ENCODE data around the gene TUSC1. TPM values are rescaled to one million over a fixed set of nuclear protein-coding genes. Genes with fewer than 3 reads are reported as not detected.

The TUSC1 gene
- total and polyA plus RNA-seq, 3 experiments from 2014 or later, result not detected

DNA sequence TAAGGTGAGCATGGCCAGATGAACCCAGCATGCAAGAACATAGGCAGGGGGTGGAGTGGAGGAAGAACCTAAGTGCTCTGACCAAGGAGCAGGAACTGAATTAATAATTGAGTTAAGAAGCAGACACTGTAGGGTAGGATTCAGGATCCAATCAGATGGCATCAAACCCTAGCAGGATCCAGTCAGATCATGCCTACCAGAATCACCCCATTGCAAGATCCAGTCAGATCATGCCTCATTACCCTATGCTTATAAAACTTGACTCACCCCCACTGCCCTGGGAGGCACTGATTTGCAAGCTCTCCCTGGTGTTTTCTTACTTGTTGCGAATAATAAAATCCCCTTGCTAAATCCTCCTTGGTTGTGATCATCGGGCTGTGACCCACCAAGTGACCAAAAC is 19.7 kb downstream of the TUSC1 start:
- H3K27me3 ChIP-seq (ENCODE audit: insufficient read depth, low read length, poor library complexity, severe bottlenecking), result no peaks in the 10 kb centered on the region
- no peak overlapping the region for H3K27ac ChIP-seq (ENCODE audit: low read depth, low read length)
- H3K36me3 ChIP-seq (ENCODE audit: insufficient read depth, low read length), result no peaks in the 10 kb centered on the region
- Mint-ChIP-seq H3K4me1 (no peaks in the 10 kb centered on the region), H3K27me3 (no peaks in the 10 kb centered on the region), H3K9me3 (peaks cover 2 to 28% (median 11%) of the 10 kb centered on the region in 5 donors), H3K36me3 (peaks cover 0 to 3% (median 0%) of the 10 kb centered on the region in 3 donors), H3K27ac (no peak overlapping the region), H3K4me3 (no peak overlapping the region)
- no peak for DNase-seq
- no peak overlapping the region for H3K4me3 ChIP-seq (ENCODE audit: low read length)
- ChIA-PET CTCF (no interaction called here), POLR2A (no interaction called here)
- H3K9me3 ChIP-seq (ENCODE audit: low read length), result no peaks in the 10 kb centered on the region
- H3K4me1 ChIP-seq (ENCODE audit: insufficient read depth, low read length), result no peaks in the 10 kb centered on the region

GRCh38 chr9:25654417-25654816 is 23.8 kb downstream of the TUSC1 start:
- CTCF ChIA-PET, result no interaction called here
- no peak for DNase-seq
- peaks cover 3 to 23% (median 5%) of the 10 kb centered on the region in 5 donors for H3K9me3 Mint-ChIP-seq
- no peaks in the 10 kb centered on the region for H3K36me3 Mint-ChIP-seq
- no peaks in the 10 kb centered on the region for H3K9me3 ChIP-seq (ENCODE audit: low read length)
- no peaks in the 10 kb centered on the region for H3K27me3 Mint-ChIP-seq
- no peaks in the 10 kb centered on the region for H3K4me1 ChIP-seq (ENCODE audit: insufficient read depth, low read length)
- H3K36me3 ChIP-seq (ENCODE audit: insufficient read depth, low read length), result no peaks in the 10 kb centered on the region
- no peaks in the 10 kb centered on the region for H3K27me3 ChIP-seq (ENCODE audit: insufficient read depth, low read length, poor library complexity, severe bottlenecking)
- no peaks in the 10 kb centered on the region for H3K4me1 Mint-ChIP-seq
- H3K27ac Mint-ChIP-seq, result no peak overlapping the region
- no peak overlapping the region for H3K4me3 ChIP-seq (ENCODE audit: low read length)
- no peak overlapping the region for H3K27ac ChIP-seq (ENCODE audit: low read depth, low read length)
- POLR2A ChIA-PET, result no interaction called here
- H3K4me3 Mint-ChIP-seq, result no peak overlapping the region

DNA sequence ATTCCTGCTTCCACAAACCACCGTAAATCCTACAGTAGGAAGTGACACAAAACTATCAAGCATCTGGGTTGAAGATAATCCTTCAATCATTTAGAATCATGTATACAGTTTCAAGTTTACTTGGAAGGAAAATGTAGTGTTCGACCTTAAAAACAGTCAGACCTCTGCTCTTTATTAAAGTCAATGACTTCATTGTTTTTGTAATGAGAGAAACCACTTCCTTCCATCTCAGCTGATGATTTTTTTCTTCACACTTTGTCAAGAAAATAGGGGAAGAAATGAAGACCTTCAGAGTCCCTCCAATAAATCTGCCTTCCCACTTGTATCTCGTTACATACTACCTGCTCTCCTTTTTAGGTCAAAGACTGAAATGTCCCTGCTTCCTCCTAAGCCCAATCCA is 30.1 kb downstream of the TUSC1 start:
- H3K4me3 Mint-ChIP-seq, result no peak overlapping the region
- POLR2A ChIA-PET, result no interaction called here
- CTCF ChIA-PET, result no interaction called here

DNA sequence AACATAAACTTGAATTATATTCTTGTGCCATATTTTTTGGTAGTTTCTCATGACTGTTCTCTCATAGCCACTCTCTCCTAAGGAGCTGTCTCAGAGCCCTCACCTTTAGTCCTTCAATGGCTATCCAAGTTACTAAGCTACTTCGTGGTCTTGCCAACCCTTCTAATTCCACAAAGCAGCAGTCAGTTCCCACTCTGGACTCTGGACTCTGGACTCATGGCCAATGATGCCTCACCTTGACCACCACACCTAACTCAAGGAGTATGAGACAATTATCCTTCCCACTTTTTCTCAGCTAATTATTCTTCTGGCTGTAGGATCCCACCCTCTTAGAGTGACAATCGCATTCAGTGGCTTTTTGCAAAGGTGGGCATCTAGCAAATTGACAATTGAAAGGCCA is 42.2 kb downstream of the TUSC1 start:
- Mint-ChIP-seq H3K27ac (no peak overlapping the region), H3K4me3 (no peak overlapping the region), H3K4me1 (no peaks in the 10 kb centered on the region), H3K36me3 (no peaks in the 10 kb centered on the region), H3K9me3 (peaks cover 0 to 12% (median 8%) of the 10 kb centered on the region in 5 donors), H3K27me3 (no peaks in the 10 kb centered on the region)
- Histone ChIP-seq H3K27me3 (ENCODE audit: insufficient read depth, low read length, poor library complexity, severe bottlenecking) (no peaks in the 10 kb centered on the region), H3K4me1 (ENCODE audit: insufficient read depth, low read length) (no peaks in the 10 kb centered on the region), H3K36me3 (ENCODE audit: insufficient read depth, low read length) (no peaks in the 10 kb centered on the region), H3K9me3 (ENCODE audit: low read length) (no peaks in the 10 kb centered on the region), H3K27ac (ENCODE audit: low read depth, low read length) (no peak overlapping the region), H3K4me3 (ENCODE audit: low read length) (no peak overlapping the region)
- DNase-seq, result no peak
- POLR2A ChIA-PET, result no interaction called here
- CTCF ChIA-PET, result no interaction called here

More for the DNA sequence above, 30.1 kb downstream of the TUSC1 start:
- no peak overlapping the region for H3K27ac Mint-ChIP-seq
- no peaks in the 10 kb centered on the region for H3K27me3 Mint-ChIP-seq
- H3K27me3 ChIP-seq (ENCODE audit: insufficient read depth, low read length, poor library complexity, severe bottlenecking), result no peaks in the 10 kb centered on the region
- H3K36me3 ChIP-seq (ENCODE audit: insufficient read depth, low read length), result no peaks in the 10 kb centered on the region
- no peak overlapping the region for H3K4me3 ChIP-seq (ENCODE audit: low read length)
- H3K9me3 Mint-ChIP-seq, result peaks cover 6 to 29% (median 17%) of the 10 kb centered on the region in 5 donors
- no peaks in the 10 kb centered on the region for H3K36me3 Mint-ChIP-seq
- no peaks in the 10 kb centered on the region for H3K9me3 ChIP-seq (ENCODE audit: low read length)
- DNase-seq, result no peak
- H3K4me1 ChIP-seq (ENCODE audit: insufficient read depth, low read length), result no peaks in the 10 kb centered on the region
- no peak overlapping the region for H3K27ac ChIP-seq (ENCODE audit: low read depth, low read length)
- H3K4me1 Mint-ChIP-seq, result no peaks in the 10 kb centered on the region

GRCh38 chr9:25629231-25629630 is 49.0 kb downstream of the TUSC1 start:
- POLR2A ChIA-PET, result no interaction called here
- no peaks in the 10 kb centered on the region for H3K27me3 ChIP-seq (ENCODE audit: insufficient read depth, low read length, poor library complexity, severe bottlenecking)
- peaks cover 8 to 36% (median 21%) of the 10 kb centered on the region in 5 donors for H3K9me3 Mint-ChIP-seq

More at GRCh38 chr9:25629231-25629630, 49.0 kb downstream of the TUSC1 start:
- H3K4me1 ChIP-seq (ENCODE audit: insufficient read depth, low read length), result no peaks in the 10 kb centered on the region
- H3K27me3 Mint-ChIP-seq, result peaks cover 0 to 1% of the 10 kb centered on the region in 2 donors
- no peak overlapping the region for H3K27ac Mint-ChIP-seq
- no peaks in the 10 kb centered on the region for H3K36me3 Mint-ChIP-seq
- H3K36me3 ChIP-seq (ENCODE audit: insufficient read depth, low read length), result no peaks in the 10 kb centered on the region
- CTCF ChIA-PET, result no interaction called here
- no peak overlapping the region for H3K4me3 Mint-ChIP-seq
- DNase-seq, result no peak
- no peaks in the 10 kb centered on the region for H3K4me1 Mint-ChIP-seq
- no peaks in the 10 kb centered on the region for H3K9me3 ChIP-seq (ENCODE audit: low read length)
- H3K4me3 ChIP-seq (ENCODE audit: low read length), result no peak overlapping the region
- H3K27ac ChIP-seq (ENCODE audit: low read depth, low read length), result no peak overlapping the region

All from CD8-positive, alpha-beta memory T cell (primary cell).